Measurements from ENCODE around the gene DNMT1. TPM values are rescaled to one million over a fixed set of nuclear protein-coding genes. Genes with fewer than 3 reads are reported as not detected.
"Not testable (repeated sequence)": the region's sequence is repeated elsewhere in the genome, so short reads cannot be mapped to it uniquely, and the experiment has no call there.

The DNMT1 gene
- polyA plus RNA-seq, 1 donor (not counting 4 experiments of a cell fraction or from before 2014, with no cell fraction given): 52.0 TPM

DNA sequence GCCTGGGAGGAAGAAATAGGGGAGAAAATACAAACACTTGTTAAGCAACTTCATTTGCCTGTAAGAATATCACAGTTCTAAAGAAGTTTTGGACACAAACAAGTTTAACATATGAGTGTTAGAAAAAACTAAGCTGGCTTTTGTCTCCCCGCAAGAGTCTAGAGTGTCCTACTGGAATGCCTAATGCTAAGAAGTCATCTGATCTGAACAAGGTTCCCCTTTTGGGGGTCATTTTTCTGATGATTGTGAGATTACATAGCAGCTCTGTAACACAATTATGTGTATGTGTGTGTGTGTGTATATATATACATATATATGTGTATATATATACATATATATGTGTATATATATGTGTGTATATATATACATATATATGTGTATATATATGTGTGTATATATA, 12.7 kb downstream of the DNMT1 start:
- no peak overlapping the region for H3K9ac ChIP-seq (ENCODE audit: control insufficient read depth, extremely low read depth, insufficient read depth, low read length)
- FAIRE-seq (no peak), DNase-seq (ENCODE audit: low read depth, low spot score) (no peak)
- peaks cover 3% of the 10 kb centered on the region for H3K4me1 ChIP-seq (ENCODE audit: control insufficient read depth, extremely low read depth, insufficient read depth, low read length)
- H3K4me3 ChIP-seq (ENCODE audit: control insufficient read depth in 2 of 3, extremely low read depth in 1 of 3, insufficient read depth in 2 of 3, low read depth in 1 of 3, low read length in 3 of 3): no peak overlapping the region
- H3K4me2 ChIP-seq (ENCODE audit: control insufficient read depth, extremely low read depth, insufficient read depth, low read depth, low read length): no peak overlapping the region
- peaks cover 45% of the 10 kb centered on the region for H3K79me2 ChIP-seq (ENCODE audit: control insufficient read depth, insufficient read depth, low read length)
- no peaks in the 10 kb centered on the region for H3K9me3 ChIP-seq (ENCODE audit: control insufficient read depth, low read depth, low read length)
- dilution Hi-C loops (cut with MboI; ENCODE audit: extremely low pct_ligation_motif_present, low sequenced_read_pairs): no loop called here
- H3K36me3 ChIP-seq (ENCODE audit: control insufficient read depth in 2 of 2, extremely low read depth in 1 of 2, insufficient read depth in 2 of 2, low read length in 2 of 2): peaks cover 17 to 19% of the 10 kb centered on the region in 2 experiments
- H3K9me1 ChIP-seq (ENCODE audit: control insufficient read depth, extremely low read depth, insufficient read depth, low read length): no peaks in the 10 kb centered on the region
- H3K27me3 ChIP-seq (ENCODE audit: control insufficient read depth, extremely low read depth, insufficient read depth, low read length): no peaks in the 10 kb centered on the region
- no peak overlapping the region for H2AFZ ChIP-seq (ENCODE audit: control insufficient read depth, low read length)
- no peak overlapping the region for H3K27ac ChIP-seq (ENCODE audit: control insufficient read depth, insufficient read depth, low read length)
- no peak for TF ChIP-seq EZH2 (IDR thresholded peaks at IDR 0.05; ENCODE audit: low read length)
- TF ChIP-seq, protein P1, sequence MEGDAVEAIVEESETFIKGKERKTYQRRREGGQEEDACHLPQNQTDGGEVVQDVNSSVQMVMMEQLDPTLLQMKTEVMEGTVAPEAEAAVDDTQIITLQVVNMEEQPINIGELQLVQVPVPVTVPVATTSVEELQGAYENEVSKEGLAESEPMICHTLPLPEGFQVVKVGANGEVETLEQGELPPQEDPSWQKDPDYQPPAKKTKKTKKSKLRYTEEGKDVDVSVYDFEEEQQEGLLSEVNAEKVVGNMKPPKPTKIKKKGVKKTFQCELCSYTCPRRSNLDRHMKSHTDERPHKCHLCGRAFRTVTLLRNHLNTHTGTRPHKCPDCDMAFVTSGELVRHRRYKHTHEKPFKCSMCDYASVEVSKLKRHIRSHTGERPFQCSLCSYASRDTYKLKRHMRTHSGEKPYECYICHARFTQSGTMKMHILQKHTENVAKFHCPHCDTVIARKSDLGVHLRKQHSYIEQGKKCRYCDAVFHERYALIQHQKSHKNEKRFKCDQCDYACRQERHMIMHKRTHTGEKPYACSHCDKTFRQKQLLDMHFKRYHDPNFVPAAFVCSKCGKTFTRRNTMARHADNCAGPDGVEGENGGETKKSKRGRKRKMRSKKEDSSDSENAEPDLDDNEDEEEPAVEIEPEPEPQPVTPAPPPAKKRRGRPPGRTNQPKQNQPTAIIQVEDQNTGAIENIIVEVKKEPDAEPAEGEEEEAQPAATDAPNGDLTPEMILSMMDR (optimal IDR thresholded peaks at IDR 0.05 in 1 of 3, IDR thresholded peaks at IDR 0.05 in 1 of 3, conservative IDR thresholded peaks at IDR 0.05 in 1 of 3; ENCODE audit: extremely low read depth in 1 of 3, insufficient read depth in 2 of 3, low read length in 3 of 3): no peak
- peaks cover 8% of the 10 kb centered on the region for H4K20me1 ChIP-seq (ENCODE audit: control insufficient read depth, extremely low read depth, insufficient read depth, low read length)

DNA sequence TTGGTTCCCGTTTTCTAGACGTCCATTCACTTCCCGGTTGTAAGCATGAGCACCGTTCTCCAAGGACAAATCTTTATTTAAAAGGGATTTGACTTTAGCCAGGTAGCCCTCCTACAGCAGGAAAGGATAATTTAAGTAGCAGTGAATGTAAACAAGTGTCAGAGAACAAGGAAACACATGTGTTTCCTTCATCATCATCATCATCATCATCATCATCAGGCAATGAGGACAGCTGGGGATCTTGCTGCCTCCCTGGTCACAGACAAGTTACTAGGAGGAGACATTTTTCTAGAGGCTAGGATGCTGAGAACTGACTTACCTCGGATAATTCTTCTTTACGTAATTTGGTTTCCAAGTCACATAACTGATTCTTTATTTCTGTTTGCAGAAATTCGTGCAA, 14.3 kb downstream of the DNMT1 start:
- Histone ChIP-seq H2AFZ (ENCODE audit: control insufficient read depth, low read length) (no peak overlapping the region), H3K27me3 (ENCODE audit: control insufficient read depth, extremely low read depth, insufficient read depth, low read length) (no peaks in the 10 kb centered on the region), H3K9me1 (ENCODE audit: control insufficient read depth, extremely low read depth, insufficient read depth, low read length) (no peaks in the 10 kb centered on the region), H3K4me3 (ENCODE audit: control insufficient read depth in 2 of 3, extremely low read depth in 1 of 3, insufficient read depth in 2 of 3, low read depth in 1 of 3, low read length in 3 of 3) (no peak overlapping the region), H3K79me2 (ENCODE audit: control insufficient read depth, insufficient read depth, low read length) (peaks cover 29% of the 10 kb centered on the region), H3K4me1 (ENCODE audit: control insufficient read depth, extremely low read depth, insufficient read depth, low read length) (peaks cover 3% of the 10 kb centered on the region), H3K9ac (ENCODE audit: control insufficient read depth, extremely low read depth, insufficient read depth, low read length) (no peak overlapping the region), H3K4me2 (ENCODE audit: control insufficient read depth, extremely low read depth, insufficient read depth, low read depth, low read length) (no peak overlapping the region), H3K27ac (ENCODE audit: control insufficient read depth, insufficient read depth, low read length) (no peak overlapping the region), H3K36me3 (ENCODE audit: control insufficient read depth in 2 of 2, extremely low read depth in 1 of 2, insufficient read depth in 2 of 2, low read length in 2 of 2) (peaks cover 16 to 26% of the 10 kb centered on the region in 2 experiments), H4K20me1 (ENCODE audit: control insufficient read depth, extremely low read depth, insufficient read depth, low read length) (peaks cover 8% of the 10 kb centered on the region), H3K9me3 (ENCODE audit: control insufficient read depth, low read depth, low read length) (no peaks in the 10 kb centered on the region)
- DNase-seq (ENCODE audit: low read depth, low spot score) (no peak), FAIRE-seq (no peak)
- dilution Hi-C loops (cut with MboI; ENCODE audit: extremely low pct_ligation_motif_present, low sequenced_read_pairs): no loop called here
- TF ChIP-seq EZH2 (IDR thresholded peaks at IDR 0.05; ENCODE audit: low read length): no peak
- TF ChIP-seq, protein P1 (optimal IDR thresholded peaks at IDR 0.05 in 1 of 3, IDR thresholded peaks at IDR 0.05 in 1 of 3, conservative IDR thresholded peaks at IDR 0.05 in 1 of 3; ENCODE audit: extremely low read depth in 1 of 3, insufficient read depth in 2 of 3, low read length in 3 of 3): no peak

DNA sequence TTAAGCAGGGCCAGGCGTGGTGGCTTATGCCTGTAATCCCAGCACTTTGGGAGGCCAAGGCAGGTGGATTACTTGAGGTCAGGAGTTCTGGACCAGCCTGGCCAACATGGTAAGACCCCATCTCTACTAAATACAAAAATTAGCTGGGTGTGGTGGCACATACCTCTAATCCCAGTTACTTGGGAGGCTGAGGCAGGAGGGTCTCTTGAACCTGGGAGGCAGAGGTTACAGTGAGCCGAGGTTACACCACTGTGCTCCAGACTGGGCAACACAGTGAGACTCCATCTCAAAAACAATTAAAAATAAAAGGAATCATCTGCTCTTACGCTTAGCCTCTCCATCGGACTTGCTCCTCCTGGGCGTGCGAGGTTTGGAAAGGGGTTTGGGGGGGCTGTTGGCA, 14.7 kb downstream of the DNMT1 start:
- H3K4me1 ChIP-seq (ENCODE audit: control insufficient read depth, extremely low read depth, insufficient read depth, low read length); H3K27ac ChIP-seq (ENCODE audit: control insufficient read depth, insufficient read depth, low read length); H4K20me1 ChIP-seq (ENCODE audit: control insufficient read depth, extremely low read depth, insufficient read depth, low read length); H3K9me3 ChIP-seq (ENCODE audit: control insufficient read depth, low read depth, low read length); H3K9ac ChIP-seq (ENCODE audit: control insufficient read depth, extremely low read depth, insufficient read depth, low read length); H3K4me2 ChIP-seq (ENCODE audit: control insufficient read depth, extremely low read depth, insufficient read depth, low read depth, low read length); H3K27me3 ChIP-seq (ENCODE audit: control insufficient read depth, extremely low read depth, insufficient read depth, low read length); DNase-seq (ENCODE audit: low read depth, low spot score); FAIRE-seq; H3K4me3 ChIP-seq (ENCODE audit: control insufficient read depth in 2 of 3, extremely low read depth in 1 of 3, insufficient read depth in 2 of 3, low read depth in 1 of 3, low read length in 3 of 3); H2AFZ ChIP-seq (ENCODE audit: control insufficient read depth, low read length); dilution Hi-C loops (cut with MboI; ENCODE audit: extremely low pct_ligation_motif_present, low sequenced_read_pairs); H3K9me1 ChIP-seq (ENCODE audit: control insufficient read depth, extremely low read depth, insufficient read depth, low read length): not testable (repeated sequence)
- Histone ChIP-seq H3K36me3 (ENCODE audit: control insufficient read depth in 2 of 2, extremely low read depth in 1 of 2, insufficient read depth in 2 of 2, low read length in 2 of 2) (peaks cover 17 to 28% of the 10 kb centered on the region in 2 experiments), H3K79me2 (ENCODE audit: control insufficient read depth, insufficient read depth, low read length) (peaks cover 27% of the 10 kb centered on the region)
